Caco-2 (cell line): ENCODE results near the gene PPARA. TPM values are rescaled to one million over a fixed set of nuclear protein-coding genes. Genes with fewer than 3 reads are reported as not detected.

Experiments used
- BruUV-seq: library from RNA; stranded (reverse); fragments of 400-500 nt; replicated peaks from 2 replicates; lab custom pipeline; 2021; lab: Mats Ljungman, UMichigan
- CTCF ChIA-PET: fragments of 300-600 bp; sonication (Branson Sonifier 250); formaldehyde crosslinking; loops from one replicate; lab custom pipeline; 2022; ENCODE audit warnings: antibody characterized with exemption; lab: Charles Lee
- POLR2A ChIA-PET: fragments of 300-600 bp; sonication (Branson Sonifier 250); formaldehyde crosslinking; loops from one replicate; lab custom pipeline; 2022; ENCODE audit warnings: antibody characterized with exemption; lab: Charles Lee
- DNase-seq, 2 experiments: peaks; one replicate each; pipeline versions ENCODE4 v3.0.0 to v3.0.0-alpha.2; 2020 to 2022
- H3K27me3 ChIP-seq: replicated peaks from 2 replicates; pipeline ENCODE4 v1.6.0; 2011; ENCODE audit warnings: low read length; ENCODE audit not compliant: control insufficient read depth, insufficient read depth
- H3K36me3 ChIP-seq: 2 replicates; pipeline ENCODE4 v1.5.1; 2011; ENCODE audit warnings: low read length; ENCODE audit not compliant: control insufficient read depth, insufficient read depth
- H3K4me1 ChIP-seq: fragments of 250-450 bp; sonication (Bioruptor Pico); 2 replicates; pipeline ENCODE4 v1.5.1; 2020; ENCODE audit warnings: mild to moderate bottlenecking
- H3K4me3 ChIP-seq: 2 replicates; pipeline ENCODE4 v1.5.1; 2011; ENCODE audit warnings: low read depth, mild to moderate bottlenecking, control low read depth, low read length
- H3K9me3 ChIP-seq: fragments of 250-450 bp; sonication (Bioruptor Pico); 2 replicates; pipeline ENCODE4 v1.5.1; 2020; ENCODE audit warnings: mild to moderate bottlenecking, moderate library complexity
- H3K27ac Mint-ChIP-seq: one replicate; pipeline ENCODE4 v1.8.0; 2022; ENCODE audit warnings: mixed read lengths; ENCODE audit not compliant: unreplicated experiment
- H3K27me3 Mint-ChIP-seq: one replicate; pipeline ENCODE4 v1.8.0; 2022; ENCODE audit warnings: mixed read lengths; ENCODE audit not compliant: insufficient read depth, unreplicated experiment
- H3K36me3 Mint-ChIP-seq: one replicate; pipeline ENCODE4 v1.8.0; 2022; ENCODE audit warnings: mild to moderate bottlenecking, mixed read lengths; ENCODE audit not compliant: insufficient read depth, unreplicated experiment
- H3K4me1 Mint-ChIP-seq: one replicate; pipeline ENCODE4 v1.8.0; 2022; ENCODE audit warnings: low read depth, mixed read lengths; ENCODE audit not compliant: unreplicated experiment
- H3K4me3 Mint-ChIP-seq: one replicate; pipeline ENCODE4 v1.8.0; 2022; ENCODE audit warnings: mild to moderate bottlenecking, moderate library complexity, mixed read lengths; ENCODE audit not compliant: unreplicated experiment
- H3K9me3 Mint-ChIP-seq: one replicate; pipeline ENCODE4 v1.8.0; 2022; ENCODE audit warnings: mixed read lengths; ENCODE audit not compliant: unreplicated experiment
- CTCF ChIP-seq, 2 experiments: fragments of 200-600 bp in 1 of 2; IDR thresholded peaks; 1 replicate in 1 of 2; 2 replicates in 1 of 2; pipeline versions ENCODE4 v1.5.1 to v1.8.0; 2011 to 2022; ENCODE audit warnings: antibody characterized with exemption in 1 of 2, control low read depth in 1 of 2, inconsistent platforms in 1 of 2, low read depth in 1 of 2, low read length in 1 of 2, mild to moderate bottlenecking in 1 of 2, moderate library complexity in 1 of 2; ENCODE audit not compliant: insufficient read depth in 1 of 2, severe bottlenecking in 1 of 2, unreplicated experiment in 1 of 2
- intact Hi-C: fragments of 100-400 bp; cut with micrococcal nuclease; formaldehyde crosslinking; loops from one replicate; pipeline ENCODE4 v1.10.0; 2022; ENCODE audit not compliant: unreplicated experiment
- total RNA-seq: library from RNA; stranded (reverse); gene quantifications from 2 replicates; pipeline ENCODE4 v1.2.3, GENCODE V29; 2022

PPARA gene
- total RNA-seq, 1 experiment from 2014 or later: 13.4 TPM

- Histone ChIP-seq H3K27me3 (no peaks in the 10 kb centered on the region), H3K36me3 (no peaks in the 10 kb centered on the region), H3K4me1 (peaks cover 6% of the 10 kb centered on the region), H3K4me3 (no peak overlapping the region), H3K9me3 (no peaks in the 10 kb centered on the region)
- Mint-ChIP-seq H3K27me3 (no peaks in the 10 kb centered on the region), H3K9me3 (no peaks in the 10 kb centered on the region), H3K27ac (no peak overlapping the region), H3K36me3 (peaks cover 6% of the 10 kb centered on the region), H3K4me1 (no peaks in the 10 kb centered on the region), H3K4me3 (no peak overlapping the region)
- POLR2A ChIA-PET: no interaction called here
- DNase-seq: no peak
- no TSS peak for BruUV-seq
- intact Hi-C loops: loop anchor here (1.0 kb wide), 4 partner anchors 129 to 193 kb away; partner anchors contain the start of genes CDPF1, GTSE1 and TTC38
- TF ChIP-seq CTCF (IDR thresholded peaks at IDR 0.05; ENCODE audit: insufficient read depth in 1 of 2, low read depth in 1 of 2, low read length in 1 of 2, severe bottlenecking in 1 of 2, unreplicated experiment in 1 of 2): no peak
- CTCF ChIA-PET: interaction anchor here (1.1 to 3.5 kb wide), 6 partner anchors 85 to 194 kb away, joined by 3 to 10 read pairs (median 4); partner anchors contain the start of genes CDPF1 and GTSE1
Measured at GRCh38 chr22:46121523-46122287, 28.6 kb upstream of the PPARA start.

- intact Hi-C loops: loop anchor here (1.0 kb wide), 4 partner anchors 128 to 192 kb away; partner anchors contain the start of genes CDPF1, GTSE1 and TTC38
- ChIA-PET CTCF (interaction anchor here (0.6 to 3.5 kb wide), 6 partner anchors 86 to 192 kb away, joined by 3 to 10 read pairs (median 4); partner anchors contain the start of genes CDPF1 and GTSE1), POLR2A (no interaction called here)
- Mint-ChIP-seq H3K27ac (no peak overlapping the region), H3K4me3 (no peak overlapping the region), H3K27me3 (no peaks in the 10 kb centered on the region), H3K9me3 (no peaks in the 10 kb centered on the region), H3K4me1 (no peaks in the 10 kb centered on the region), H3K36me3 (peaks cover 6% of the 10 kb centered on the region)
- DNase-seq: peak; percentile 75 to 83
- Histone ChIP-seq H3K36me3 (no peaks in the 10 kb centered on the region), H3K4me1 (peaks cover 5% of the 10 kb centered on the region), H3K4me3 (no peak overlapping the region), H3K27me3 (no peaks in the 10 kb centered on the region), H3K9me3 (no peaks in the 10 kb centered on the region)
- TF ChIP-seq CTCF (IDR thresholded peaks at IDR 0.05; ENCODE audit: insufficient read depth in 1 of 2, low read depth in 1 of 2, low read length in 1 of 2, severe bottlenecking in 1 of 2, unreplicated experiment in 1 of 2): peak; percentile 93 to 94
- BruUV-seq: no TSS peak
Measured at GRCh38 chr22:46122511-46122971, 27.8 kb upstream of the PPARA start.

DNA sequence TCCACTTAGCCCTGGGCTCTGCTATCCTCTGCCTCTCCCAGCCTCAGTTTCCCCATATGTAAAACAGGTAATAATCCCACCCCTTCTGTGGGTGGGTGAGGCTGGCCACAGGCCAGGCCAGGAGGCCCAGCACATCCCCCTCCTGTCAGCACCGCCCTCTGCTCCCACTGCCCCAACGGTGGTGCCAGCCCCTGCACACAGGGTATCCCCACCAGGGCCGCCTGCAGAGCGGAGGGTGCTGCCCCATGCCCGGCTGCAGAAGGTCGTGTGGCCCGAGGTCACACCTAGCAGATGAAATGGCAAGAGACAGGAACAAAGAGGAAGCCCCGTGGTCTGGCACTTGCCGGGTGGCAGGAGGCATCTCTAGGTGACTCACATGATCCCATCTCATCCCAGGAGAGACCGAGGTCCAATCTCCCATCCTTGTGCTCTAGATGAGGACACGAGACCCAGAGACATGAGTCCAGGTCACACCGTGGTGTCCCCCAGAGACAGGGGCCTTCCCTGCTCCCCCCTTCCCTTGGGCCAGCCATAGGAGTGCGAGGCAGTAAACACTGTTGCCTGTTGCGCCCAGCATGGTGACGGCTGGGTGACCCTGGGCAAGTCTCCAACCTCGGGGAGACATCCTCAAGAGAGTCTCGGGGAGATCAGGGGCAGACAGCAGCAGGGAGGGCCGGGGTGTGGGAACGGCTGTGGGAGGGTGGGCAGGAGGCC is 27.2 kb upstream of the PPARA start:
- no peak overlapping the region for H3K4me3 Mint-ChIP-seq
- Histone ChIP-seq H3K4me1 (peaks cover 5% of the 10 kb centered on the region), H3K36me3 (no peaks in the 10 kb centered on the region), H3K27me3 (no peaks in the 10 kb centered on the region), H3K9me3 (no peaks in the 10 kb centered on the region), H3K4me3 (no peak overlapping the region)
- CTCF ChIA-PET: interaction anchor here (0.6 to 3.5 kb wide), 3 partner anchors 127 to 192 kb away, joined by 3 to 10 read pairs (median 3); partner anchors contain the start of gene GTSE1
- H3K4me1 Mint-ChIP-seq: no peaks in the 10 kb centered on the region
- POLR2A ChIA-PET: no interaction called here
- H3K36me3 Mint-ChIP-seq: peaks cover 6% of the 10 kb centered on the region
- no TSS peak for BruUV-seq
- DNase-seq: no peak
- no peaks in the 10 kb centered on the region for H3K9me3 Mint-ChIP-seq
- no peaks in the 10 kb centered on the region for H3K27me3 Mint-ChIP-seq
- H3K27ac Mint-ChIP-seq: no peak overlapping the region
- no peak for TF ChIP-seq CTCF (IDR thresholded peaks at IDR 0.05; ENCODE audit: insufficient read depth in 1 of 2, low read depth in 1 of 2, low read length in 1 of 2, severe bottlenecking in 1 of 2, unreplicated experiment in 1 of 2)
- intact Hi-C loops: loop anchor here (1.0 kb wide), 4 partner anchors 127 to 191 kb away; partner anchors contain the start of genes CDPF1, GTSE1 and TTC38
